ENCODE data around the gene APOB. TPM values are rescaled to one million over a fixed set of nuclear protein-coding genes. Genes with fewer than 3 reads are reported as not detected.
A peak's percentile ranks its signal among the peaks of the same experiment; 100 is the strongest.

The APOB gene
- total and polyA plus RNA-seq, 2 of the 13 experiments (the other 11 are each of a cell fraction or from before 2014, with no cell fraction given): 1,569 to 2,515 TPM

- TF ChIP-seq ZNF362 (CRISPR knock-in tag; IDR thresholded peaks at IDR 0.05; ENCODE audit: borderline replicate concordance): peak; percentile 81; the same call in 1 of the 2 replicates
- TF ChIP-seq ZNF407 (CRISPR knock-in tag; IDR thresholded peaks at IDR 0.05; ENCODE audit: not compliant biosample characterization): no peak
- TF ChIP-seq ETV6 (CRISPR knock-in tag; conservative IDR thresholded peaks at IDR 0.05): peak; percentile 95
- peak; percentile 10; the same call in 1 of the 2 replicates for TF ChIP-seq ZMAT5 (CRISPR knock-in tag; IDR thresholded peaks at IDR 0.05; ENCODE audit: borderline replicate concordance, low read depth)
- peak; percentile 87 for TF ChIP-seq MAF1 (CRISPR knock-in tag; IDR thresholded peaks at IDR 0.05; ENCODE audit: borderline replicate concordance)
- TF ChIP-seq CEBPZ (IDR thresholded peaks at IDR 0.05; ENCODE audit: low read length): no peak
- TF ChIP-seq ZBTB25 (CRISPR knock-in tag; IDR thresholded peaks at IDR 0.05): peak; percentile 78
- TF ChIP-seq PBX3 (CRISPR knock-in tag; IDR thresholded peaks at IDR 0.05; ENCODE audit: borderline replicate concordance): peak; percentile 94
- no peak for TF ChIP-seq ZMYM2 (CRISPR knock-in tag; IDR thresholded peaks at IDR 0.05)
- TF ChIP-seq MLLT10 (CRISPR knock-in tag; IDR thresholded peaks at IDR 0.05): peak; percentile 97
- no peak for TF ChIP-seq ZNF713 (CRISPR knock-in tag; IDR thresholded peaks at IDR 0.05)
Measured at GRCh38 chr2:21043744-21044532, at the start of gene APOB (continued).

Data from HepG2 (cell line).